Natural killer cell (primary cell): Measurements from ENCODE around the gene SLC12A7. TPM values are rescaled to one million over a fixed set of nuclear protein-coding genes. Genes with fewer than 3 reads are reported as not detected.

Experiments
- ATAC-seq, 3 donors: fragments of 150-1000 bp in 2 of 3; fragments of 200-7000 bp in 1 of 3; cut with Tn5 transposase; 1 replicate in 1 of 3; 2 replicates in 2 of 3; pipeline ENCODE4 v1.10.0; 2021; ENCODE audit warnings: mild to moderate bottlenecking in 2 of 3, moderate library complexity in 2 of 3
- DNase-seq, 2 donors: peaks; one replicate each; pipeline versions ENCODE4 v3.0.0 to v3.0.0-alpha.2; 2013 to 2021; ENCODE audit warnings: mixed read lengths in 1 of 2
- H3K27ac ChIP-seq: one replicate; pipeline ENCODE4 v1.5.1; 2013; ENCODE audit warnings: mild to moderate bottlenecking, low read length
- H3K27me3 ChIP-seq: one replicate; pipeline ENCODE4 v1.6.1; 2013; ENCODE audit warnings: low read length; ENCODE audit not compliant: control insufficient read depth, insufficient read depth
- H3K36me3 ChIP-seq: one replicate; pipeline ENCODE4 v1.6.1; 2013; ENCODE audit warnings: low read length; ENCODE audit not compliant: control insufficient read depth, insufficient read depth
- H3K4me1 ChIP-seq: one replicate; pipeline ENCODE4 v1.6.1; 2013; ENCODE audit warnings: low read length; ENCODE audit not compliant: control insufficient read depth, insufficient read depth
- H3K4me3 ChIP-seq: one replicate; pipeline ENCODE4 v1.5.1; 2013; ENCODE audit warnings: low read length
- H3K9me3 ChIP-seq: one replicate; pipeline ENCODE4 v1.6.1; 2013; ENCODE audit warnings: low read length; ENCODE audit not compliant: control insufficient read depth, insufficient read depth
- H3K27ac Mint-ChIP-seq, 2 donors: one replicate each; pipeline ENCODE4 v1.8.0; 2022; ENCODE audit warnings: mild to moderate bottlenecking in 2 of 2, mixed read lengths in 2 of 2, moderate library complexity in 1 of 2
- H3K27me3 Mint-ChIP-seq, 2 donors: one replicate each; pipeline ENCODE4 v1.8.0; 2022; ENCODE audit warnings: low read depth in 2 of 2, mixed read lengths in 2 of 2
- H3K36me3 Mint-ChIP-seq: one replicate; pipeline ENCODE4 v1.8.0; 2022; ENCODE audit warnings: mixed read lengths
- H3K4me1 Mint-ChIP-seq, 2 donors: one replicate each; pipeline ENCODE4 v1.8.0; 2022; ENCODE audit warnings: mixed read lengths in 2 of 2
- H3K4me3 Mint-ChIP-seq: one replicate; pipeline ENCODE4 v1.8.0; 2022; ENCODE audit warnings: mild to moderate bottlenecking, moderate library complexity, mixed read lengths
- H3K9me3 Mint-ChIP-seq, 2 donors: one replicate each; pipeline ENCODE4 v1.8.0; 2022; ENCODE audit warnings: mixed read lengths in 2 of 2
- CTCF ChIP-seq: fragments of 200-600 bp; IDR thresholded peaks from one replicate; pipeline ENCODE4 v1.8.0; 2022; ENCODE audit warnings: antibody characterized with exemption
- WGBS: methylation state at CpG from one replicate; pipeline ENCODE4 v1.1.7; 2013; ENCODE audit warnings: missing lambda C conversion rate; ENCODE audit not compliant: insufficient coverage; 5-methylcytosine and 5-hydroxymethylcytosine counted together
- intact Hi-C: fragments of 100-400 bp; cut with micrococcal nuclease; formaldehyde crosslinking; loops from one replicate; pipeline ENCODE4 v1.14.2; 2022
- total RNA-seq, 4 donors: library from RNA; stranded (reverse); fragments of 120-200 nt in 1 of 4; gene quantifications; one replicate each; pipeline versions ENCODE4 v1.2.3 to v1.2.4, GENCODE V29; 2013 to 2022

SLC12A7 gene
- total RNA-seq, 3 donors from 2014 or later (not counting 1 experiment from before 2014, with no cell fraction given) = 53.2 to 92.5 (median 81.3) TPM

GRCh38 chr5:1079961-1080360, 31.9 kb downstream of the SLC12A7 start:
- DNase-seq = no peak
- intact Hi-C loops = no loop called here
- Histone ChIP-seq H3K27me3 (no peaks in the 10 kb centered on the region), H3K4me3 (no peak overlapping the region), H3K27ac (no peak overlapping the region), H3K9me3 (no peaks in the 10 kb centered on the region), H3K36me3 (no peaks in the 10 kb centered on the region), H3K4me1 (no peaks in the 10 kb centered on the region)
- no peaks in the 10 kb centered on the region for H3K36me3 Mint-ChIP-seq
- 91% methylated on average over 26 of the region's 35 CpGs for WGBS
- H3K27ac Mint-ChIP-seq = no peak overlapping the region
- no peak for TF ChIP-seq CTCF
- no peaks in the 10 kb centered on the region for H3K9me3 Mint-ChIP-seq
- no peak overlapping the region for H3K4me3 Mint-ChIP-seq
- peaks cover 0 to 13% of the 10 kb centered on the region in 2 donors for H3K4me1 Mint-ChIP-seq
- no peaks in the 10 kb centered on the region for H3K27me3 Mint-ChIP-seq
- no peak for ATAC-seq

GRCh38 chr5:1079486-1079885, 32.4 kb downstream of the SLC12A7 start:
- Mint-ChIP-seq H3K9me3 (no peaks in the 10 kb centered on the region), H3K4me3 (no peak overlapping the region), H3K27me3 (no peaks in the 10 kb centered on the region), H3K27ac (no peak overlapping the region), H3K36me3 (no peaks in the 10 kb centered on the region), H3K4me1 (peaks cover 0 to 13% of the 10 kb centered on the region in 2 donors)
- Histone ChIP-seq H3K4me1 (no peaks in the 10 kb centered on the region), H3K27me3 (no peaks in the 10 kb centered on the region), H3K27ac (no peak overlapping the region), H3K9me3 (no peaks in the 10 kb centered on the region), H3K4me3 (no peak overlapping the region), H3K36me3 (no peaks in the 10 kb centered on the region)
- 97% methylated on average over 18 of the region's 18 CpGs for WGBS
- TF ChIP-seq CTCF = no peak
- ATAC-seq (no peak), DNase-seq (no peak)
- intact Hi-C loops = no loop called here

GRCh38 chr5:1078851-1079250, 33.0 kb downstream of the SLC12A7 start:
- Mint-ChIP-seq H3K4me3 (no peak overlapping the region), H3K27ac (no peak overlapping the region), H3K9me3 (no peaks in the 10 kb centered on the region), H3K36me3 (no peaks in the 10 kb centered on the region), H3K27me3 (no peaks in the 10 kb centered on the region), H3K4me1 (peaks cover 0 to 10% of the 10 kb centered on the region in 2 donors)
- WGBS = 96% methylated on average over 23 of the region's 23 CpGs
- no peak for DNase-seq
- H3K9me3 ChIP-seq = no peaks in the 10 kb centered on the region
- intact Hi-C loops = no loop called here
- no peak overlapping the region for H3K4me3 ChIP-seq
- H3K27ac ChIP-seq = no peak overlapping the region
- ATAC-seq = no peak
- no peak for TF ChIP-seq CTCF
- no peaks in the 10 kb centered on the region for H3K36me3 ChIP-seq
- no peaks in the 10 kb centered on the region for H3K27me3 ChIP-seq
- no peaks in the 10 kb centered on the region for H3K4me1 ChIP-seq

GRCh38 chr5:1078206-1078605, 33.7 kb downstream of the SLC12A7 start:
- Mint-ChIP-seq H3K36me3 (no peaks in the 10 kb centered on the region), H3K4me1 (peaks cover 0 to 10% of the 10 kb centered on the region in 2 donors), H3K9me3 (no peaks in the 10 kb centered on the region), H3K27ac (no peak overlapping the region), H3K27me3 (no peaks in the 10 kb centered on the region), H3K4me3 (no peak overlapping the region)
- H3K9me3 ChIP-seq = no peaks in the 10 kb centered on the region
- intact Hi-C loops = no loop called here
- DNase-seq = no peak
- ATAC-seq = no peak
- no peak overlapping the region for H3K27ac ChIP-seq
- no peaks in the 10 kb centered on the region for H3K27me3 ChIP-seq
- no peaks in the 10 kb centered on the region for H3K36me3 ChIP-seq
- no peak for TF ChIP-seq CTCF
- H3K4me1 ChIP-seq = no peaks in the 10 kb centered on the region
- H3K4me3 ChIP-seq = no peak overlapping the region
- 96% methylated on average over 13 of the region's 13 CpGs for WGBS
